Type B pancreatic cell (in vitro differentiated cells): ENCODE results near the gene USP53. TPM values are rescaled to one million over a fixed set of nuclear protein-coding genes. Genes with fewer than 3 reads are reported as not detected.
A peak's percentile ranks its signal among the peaks of the same experiment; 100 is the strongest.
"Not testable (repeated sequence)": the region's sequence is repeated elsewhere in the genome, so short reads cannot be mapped to it uniquely, and the experiment has no call there.

ENCODE experiments used
- DNase-seq: peaks from one replicate; pipeline ENCODE4 v3.0.0; 2021; ENCODE audit warnings: mixed read lengths; ENCODE audit not compliant: unreplicated experiment; ENCODE audit errors: extremely low spot score
- H3K27ac Mint-ChIP-seq: 2 replicates; pipeline ENCODE4 v1.8.0; 2021; ENCODE audit warnings: mild to moderate bottlenecking, mixed read lengths
- H3K27me3 Mint-ChIP-seq: 2 replicates; pipeline ENCODE4 v1.8.0; 2021; ENCODE audit warnings: mixed read lengths
- H3K36me3 Mint-ChIP-seq: 2 replicates; pipeline ENCODE4 v1.8.0; 2021; ENCODE audit warnings: mixed read lengths
- H3K4me1 Mint-ChIP-seq: one replicate; pipeline ENCODE4 v1.8.0; 2021; ENCODE audit warnings: mixed read lengths; ENCODE audit not compliant: unreplicated experiment
- H3K4me3 Mint-ChIP-seq: 2 replicates; pipeline ENCODE4 v1.8.0; 2021; ENCODE audit warnings: mild to moderate bottlenecking, mixed read lengths
- H3K9me3 Mint-ChIP-seq: 2 replicates; pipeline ENCODE4 v1.8.0; 2021; ENCODE audit warnings: mixed read lengths
- CTCF ChIP-seq: fragments of 200-600 bp; sonication (generic); conservative IDR thresholded peaks from 2 replicates; pipeline ENCODE4 v1.5.0; 2021; ENCODE audit warnings: antibody characterized with exemption, mild to moderate bottlenecking
- total RNA-seq: library from RNA; stranded (reverse); gene quantifications from 2 replicates; pipeline ENCODE4 v1.2.1, GENCODE V29; 2021; ENCODE audit warnings: low replicate concordance

The USP53 gene
- total RNA-seq, 1 donor from 2014 or later, result 16.4 TPM

GRCh38 chr4:119321921-119322687 lies 109.6 kb downstream of the USP53 start, which contains the start of gene FABP2:
FABP2 (minus strand) TSS chr4:119322138; CDS start chr4:119322102, 36 bp downstream.
- Mint-ChIP-seq H3K36me3 (no peaks in the 10 kb centered on the region), H3K4me3 (peak within 1 kb of the TSS; percentile 17), H3K4me1 (peaks cover 4% of the 10 kb centered on the region), H3K9me3 (no peaks in the 10 kb centered on the region), H3K27me3 (no peaks in the 10 kb centered on the region), H3K27ac (no peak within 1 kb of the TSS)
- no peak for TF ChIP-seq CTCF
- no peak for DNase-seq

GRCh38 chr4:119328695-119329094 lies 116.2 kb downstream of the USP53 start:
- no peak for DNase-seq
- Mint-ChIP-seq H3K36me3 (no peaks in the 10 kb centered on the region), H3K4me1 (peaks cover 7% of the 10 kb centered on the region), H3K4me3 (no peak overlapping the region), H3K27me3 (no peaks in the 10 kb centered on the region), H3K27ac (no peak overlapping the region), H3K9me3 (peaks cover 4% of the 10 kb centered on the region)
- TF ChIP-seq CTCF, result no peak

GRCh38 chr4:119329835-119330620 lies 117.5 kb downstream of the USP53 start:
- Mint-ChIP-seq H3K36me3 (no peaks in the 10 kb centered on the region), H3K27me3 (no peaks in the 10 kb centered on the region), H3K4me1 (peaks cover 7% of the 10 kb centered on the region), H3K27ac (no peak overlapping the region), H3K4me3 (no peak overlapping the region), H3K9me3 (peaks cover 4% of the 10 kb centered on the region)
- DNase-seq, result no peak
- no peak for TF ChIP-seq CTCF

GRCh38 chr4:119336332-119336979 lies 123.9 kb downstream of the USP53 start:
- not testable (repeated sequence) for H3K9me3 Mint-ChIP-seq, H3K27me3 Mint-ChIP-seq, H3K36me3 Mint-ChIP-seq, DNase-seq, H3K4me3 Mint-ChIP-seq, H3K27ac Mint-ChIP-seq
- H3K4me1 Mint-ChIP-seq, result peaks cover 10% of the 10 kb centered on the region

- H3K4me3 Mint-ChIP-seq, result peak overlapping the region; percentile 14
- no peak for TF ChIP-seq CTCF
- peaks cover 10% of the 10 kb centered on the region for H3K4me1 Mint-ChIP-seq
- H3K27ac Mint-ChIP-seq, result peak overlapping the region; percentile 76
- H3K9me3 Mint-ChIP-seq, result peaks cover 4% of the 10 kb centered on the region
- DNase-seq, result no peak
- H3K27me3 Mint-ChIP-seq, result no peaks in the 10 kb centered on the region
- H3K36me3 Mint-ChIP-seq, result no peaks in the 10 kb centered on the region
Measured at GRCh38 chr4:119337010-119337409, 124.5 kb downstream of the USP53 start.

GRCh38 chr4:119339895-119340294 lies 127.4 kb downstream of the USP53 start:
- H3K4me3 Mint-ChIP-seq, DNase-seq, H3K36me3 Mint-ChIP-seq, H3K27ac Mint-ChIP-seq, H3K9me3 Mint-ChIP-seq, H3K27me3 Mint-ChIP-seq: not testable (repeated sequence)
- H3K4me1 Mint-ChIP-seq, result peaks cover 10% of the 10 kb centered on the region

GRCh38 chr4:119343293-119343692 lies 130.8 kb downstream of the USP53 start:
- H3K4me1 Mint-ChIP-seq, H3K4me3 Mint-ChIP-seq, DNase-seq, H3K36me3 Mint-ChIP-seq, H3K9me3 Mint-ChIP-seq, H3K27ac Mint-ChIP-seq, H3K27me3 Mint-ChIP-seq: not testable (repeated sequence)
